ENCODE data around the gene RHOXF2. TPM values are rescaled to one million over a fixed set of nuclear protein-coding genes. Genes with fewer than 3 reads are reported as not detected.

The RHOXF2 gene
- total and polyA plus RNA-seq, 9 of the 15 experiments (the other 6 are each of a cell fraction or from before 2014, with no cell fraction given) = 36.0 to 200 (median 141) TPM

- no peaks in the 10 kb centered on the region; a peak in 1 of 5 replicates for H3K4me1 ChIP-seq (replicated peaks in 1 of 2; ENCODE audit: control insufficient read depth in 2 of 2, insufficient read depth in 2 of 2, low read length in 2 of 2)
- 14% methylated on average over 7 of the region's 8 CpGs for WGBS (ENCODE audit: insufficient coverage, low coverage, missing lambda C conversion rate)
- H4K20me1 ChIP-seq (replicated peaks; ENCODE audit: control insufficient read depth, insufficient read depth, low read length) = no peaks in the 10 kb centered on the region
- no peaks in the 10 kb centered on the region for H3K9me1 ChIP-seq (ENCODE audit: control insufficient read depth, insufficient read depth, low read length)
- no peaks in the 10 kb centered on the region for H3K9me3 ChIP-seq (replicated peaks; ENCODE audit: control insufficient read depth, insufficient read depth, low read depth, low read length)
- peak; percentile 97 for ATAC-seq
- H3K4me3 ChIP-seq = no peak overlapping the region
- no peak overlapping the region for H3K27ac ChIP-seq (ENCODE audit: extremely low read depth, low read depth, low read length)
- no peak overlapping the region for H3K4me2 ChIP-seq (ENCODE audit: insufficient read depth, low read length)
- FAIRE-seq = peak; percentile 93
- ChIA-PET CTCF (ENCODE audit: low intra/inter-chr PET ratio) (interaction anchor here (0.6 kb wide), 1 partner anchor 76 kb away, joined by 3 read pairs; no protein-coding TSS in a partner anchor), POLR2A (interaction anchor here (0.8 to 1.4 kb wide), 2 partner anchors 11 to 16 kb away, joined by 3 to 5 read pairs; no protein-coding TSS in a partner anchor)
- intact Hi-C loops (cut with micrococcal nuclease) (loop anchor here (10.0 kb wide), 2 partner anchors 119 to 179 kb away; no protein-coding TSS in a partner anchor), in situ Hi-C loops (cut with MboI) (no loop called here)
- H3K9ac ChIP-seq (ENCODE audit: insufficient read depth in 1 of 2, low read depth in 2 of 2, low read length in 2 of 2) = no peak overlapping the region
- BruUV-seq (replicated peaks) = no TSS peak
- no peaks in the 10 kb centered on the region for H3K36me3 ChIP-seq (ENCODE audit: control insufficient read depth, insufficient read depth, low read length)
- peak; percentile 46 to 72 (median 57) for DNase-seq (ENCODE audit: extremely low read depth in 1 of 4, low spot score in 3 of 4)
- H2AFZ ChIP-seq (ENCODE audit: low read depth, low read length) = no peak overlapping the region
- no peaks in the 10 kb centered on the region for H3K27me3 ChIP-seq (ENCODE audit: control insufficient read depth in 2 of 2, insufficient read depth in 2 of 2, low read length in 2 of 2)
- H3K79me2 ChIP-seq (ENCODE audit: control insufficient read depth, insufficient read depth, low read length) = no peaks in the 10 kb centered on the region
- TF ChIP-seq DEAF1 (CRISPR knock-in tag; IDR thresholded peaks at IDR 0.05) = peak; percentile 25; the same call in 1 of the 2 replicates
- TF ChIP-seq, protein P1, sequence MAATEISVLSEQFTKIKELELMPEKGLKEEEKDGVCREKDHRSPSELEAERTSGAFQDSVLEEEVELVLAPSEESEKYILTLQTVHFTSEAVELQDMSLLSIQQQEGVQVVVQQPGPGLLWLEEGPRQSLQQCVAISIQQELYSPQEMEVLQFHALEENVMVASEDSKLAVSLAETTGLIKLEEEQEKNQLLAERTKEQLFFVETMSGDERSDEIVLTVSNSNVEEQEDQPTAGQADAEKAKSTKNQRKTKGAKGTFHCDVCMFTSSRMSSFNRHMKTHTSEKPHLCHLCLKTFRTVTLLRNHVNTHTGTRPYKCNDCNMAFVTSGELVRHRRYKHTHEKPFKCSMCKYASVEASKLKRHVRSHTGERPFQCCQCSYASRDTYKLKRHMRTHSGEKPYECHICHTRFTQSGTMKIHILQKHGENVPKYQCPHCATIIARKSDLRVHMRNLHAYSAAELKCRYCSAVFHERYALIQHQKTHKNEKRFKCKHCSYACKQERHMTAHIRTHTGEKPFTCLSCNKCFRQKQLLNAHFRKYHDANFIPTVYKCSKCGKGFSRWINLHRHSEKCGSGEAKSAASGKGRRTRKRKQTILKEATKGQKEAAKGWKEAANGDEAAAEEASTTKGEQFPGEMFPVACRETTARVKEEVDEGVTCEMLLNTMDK (IDR thresholded peaks at IDR 0.05; ENCODE audit: borderline replicate concordance, insufficient read depth, low read depth, low read length, poor library complexity, severe bottlenecking) = peak; percentile 20
- no peak for TF ChIP-seq HDAC1 (IDR thresholded peaks at IDR 0.05)
- peak; percentile 75 to 95 (median 84) for TF ChIP-seq CTCF (IDR thresholded peaks at IDR 0.05 in 2 of 3, conservative IDR thresholded peaks at IDR 0.05 in 1 of 3; ENCODE audit: insufficient read depth in 2 of 3, low read depth in 1 of 3, low read length in 3 of 3)
- TF ChIP-seq GTF2E2 (tag; IDR thresholded peaks at IDR 0.05) = no peak
- TF ChIP-seq RAD21 (CRISPR knock-in tag; conservative IDR thresholded peaks at IDR 0.05 in 1 of 2, IDR thresholded peaks at IDR 0.05 in 1 of 2) = peak; percentile 62 to 67
- TF ChIP-seq SRF (CRISPR knock-in tag; IDR thresholded peaks at IDR 0.05) = no peak
- TF ChIP-seq SMC3 (conservative IDR thresholded peaks at IDR 0.05; ENCODE audit: insufficient read depth, low read depth, low read length) = peak; percentile 58
- TF ChIP-seq, protein P2, sequence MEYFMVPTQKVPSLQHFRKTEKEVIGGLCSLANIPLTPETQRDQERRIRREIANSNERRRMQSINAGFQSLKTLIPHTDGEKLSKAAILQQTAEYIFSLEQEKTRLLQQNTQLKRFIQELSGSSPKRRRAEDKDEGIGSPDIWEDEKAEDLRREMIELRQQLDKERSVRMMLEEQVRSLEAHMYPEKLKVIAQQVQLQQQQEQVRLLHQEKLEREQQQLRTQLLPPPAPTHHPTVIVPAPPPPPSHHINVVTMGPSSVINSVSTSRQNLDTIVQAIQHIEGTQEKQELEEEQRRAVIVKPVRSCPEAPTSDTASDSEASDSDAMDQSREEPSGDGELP (CRISPR knock-in tag; IDR thresholded peaks at IDR 0.05; ENCODE audit: borderline replicate concordance) = peak; percentile 37; the same call in 1 of the 2 replicates
- no peak for TF ChIP-seq SLC30A9 (CRISPR knock-in tag; IDR thresholded peaks at IDR 0.05)
Observed at GRCh38 chrX:120213438-120214265, 55.2 kb downstream of the RHOXF2 start.
